Activated CD4-positive, CD25-positive, alpha-beta regulatory T cell (primary cell): ENCODE results near the gene SNRNP70.
"Not testable (repeated sequence)": the region's sequence is repeated elsewhere in the genome, so short reads cannot be mapped to it uniquely, and the experiment has no call there.

ENCODE experiments used
- DNase-seq, 4 experiments: peaks; one replicate each; lab custom pipeline; 2025; lab: John Stamatoyannopoulos, UW

The SNRNP70 gene

GRCh38 chr19:49120868-49121267, 35.6 kb downstream of the SNRNP70 start:
- no peak for DNase-seq

DNA sequence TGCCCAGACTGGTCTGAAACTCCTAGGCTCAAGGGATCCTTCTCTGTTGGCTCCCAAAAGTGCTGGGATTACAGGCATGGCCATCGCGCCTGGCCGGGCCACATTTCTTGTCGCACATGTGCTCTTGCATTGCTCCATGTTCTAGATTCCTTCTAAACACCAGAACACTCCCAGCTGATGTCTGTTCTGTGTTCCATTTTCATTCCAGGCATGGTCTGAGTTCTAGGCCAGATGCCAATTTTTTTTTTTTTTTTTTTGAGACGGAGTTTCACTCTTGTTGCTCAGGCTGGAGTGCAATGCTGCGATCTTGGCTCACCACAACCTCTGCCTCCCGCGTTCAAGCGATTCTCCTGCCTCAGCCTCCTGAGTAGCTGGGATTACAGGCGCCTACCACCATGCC, 36.6 kb downstream of the SNRNP70 start:
- not testable (repeated sequence) for DNase-seq

- not testable (repeated sequence) for DNase-seq
Measured at GRCh38 chr19:49123285-49123684, 38.0 kb downstream of the SNRNP70 start.

DNA sequence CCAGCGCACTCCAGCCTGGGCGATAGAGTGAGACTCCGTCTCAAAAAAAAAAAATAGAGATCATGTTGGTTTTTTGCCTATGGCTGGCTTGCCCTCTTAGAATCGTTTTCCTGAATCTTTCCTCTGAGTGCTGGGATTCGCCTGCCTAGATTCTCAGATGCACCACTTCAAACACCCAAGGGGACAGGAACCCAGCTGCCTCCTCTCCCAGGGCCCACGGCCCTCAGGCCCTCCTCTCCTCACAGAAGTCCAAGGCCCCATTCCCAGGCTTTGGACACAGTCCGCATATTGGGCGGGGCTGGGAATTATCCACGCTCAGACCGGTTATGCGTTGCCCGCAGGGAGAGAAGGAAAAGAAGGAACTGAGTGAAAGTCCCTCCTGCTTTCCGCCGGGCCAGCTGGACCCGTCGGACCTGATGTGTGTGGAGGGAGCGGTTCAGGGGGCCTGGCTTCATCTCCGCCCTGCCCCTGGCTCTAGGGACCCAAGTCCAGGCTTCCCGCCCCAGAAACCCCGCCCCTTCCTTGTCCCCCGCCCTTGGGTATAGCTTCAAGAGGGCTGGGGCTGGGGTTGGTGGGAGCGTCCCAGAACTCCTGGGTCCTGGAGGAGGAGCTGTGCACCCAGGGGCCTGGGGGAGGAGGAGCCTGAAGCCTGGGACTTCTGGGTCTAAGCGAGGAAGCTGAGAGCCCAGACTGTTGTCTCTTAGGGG, 39.9 kb downstream of the SNRNP70 start:
- no peak for DNase-seq

DNA sequence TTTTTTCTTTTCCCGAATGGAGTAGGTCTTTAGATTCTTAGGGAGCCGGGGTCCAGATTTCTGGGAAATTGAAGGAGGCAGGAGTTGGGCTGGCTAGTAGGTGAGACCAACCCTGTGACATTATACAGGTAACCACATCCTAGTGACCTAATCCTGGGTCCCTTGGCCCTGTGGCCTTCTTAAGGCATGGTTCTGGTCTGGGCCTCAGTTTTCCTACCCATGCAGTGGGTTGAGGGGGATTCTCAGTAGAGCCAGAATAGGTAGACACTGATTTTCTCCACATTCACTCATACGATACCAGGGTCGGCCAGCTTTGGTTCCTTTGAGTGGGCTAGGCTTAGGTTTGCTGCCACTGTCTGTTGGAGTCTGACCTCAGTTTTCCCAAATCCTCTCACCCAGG, 41.3 kb downstream of the SNRNP70 start:
- DNase-seq: no peak

DNA sequence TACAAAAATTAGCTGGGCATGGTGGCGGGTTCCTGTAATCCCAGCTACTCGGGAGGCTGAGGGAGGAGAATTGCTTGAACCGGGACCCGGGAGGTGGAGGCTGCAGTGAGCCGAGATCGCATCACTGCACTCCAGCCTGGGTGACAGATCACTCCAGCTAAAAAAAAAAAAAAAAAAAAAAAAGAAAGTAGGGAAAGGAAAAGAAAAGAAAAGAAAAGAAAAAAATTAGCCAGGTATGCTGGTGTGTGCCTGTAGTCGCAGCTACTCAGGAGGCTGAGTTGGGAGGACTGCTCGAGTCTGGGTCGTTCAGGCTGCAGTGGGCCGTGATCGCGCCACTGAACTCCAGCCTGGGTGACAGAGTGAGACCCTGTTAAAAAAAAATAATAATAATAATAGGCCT, 42.0 kb downstream of the SNRNP70 start:
- DNase-seq: not testable (repeated sequence)

GRCh38 chr19:49127674-49128544, 42.7 kb downstream of the SNRNP70 start:
- DNase-seq: peak; percentile 89 to 96 (median 90)

DNA sequence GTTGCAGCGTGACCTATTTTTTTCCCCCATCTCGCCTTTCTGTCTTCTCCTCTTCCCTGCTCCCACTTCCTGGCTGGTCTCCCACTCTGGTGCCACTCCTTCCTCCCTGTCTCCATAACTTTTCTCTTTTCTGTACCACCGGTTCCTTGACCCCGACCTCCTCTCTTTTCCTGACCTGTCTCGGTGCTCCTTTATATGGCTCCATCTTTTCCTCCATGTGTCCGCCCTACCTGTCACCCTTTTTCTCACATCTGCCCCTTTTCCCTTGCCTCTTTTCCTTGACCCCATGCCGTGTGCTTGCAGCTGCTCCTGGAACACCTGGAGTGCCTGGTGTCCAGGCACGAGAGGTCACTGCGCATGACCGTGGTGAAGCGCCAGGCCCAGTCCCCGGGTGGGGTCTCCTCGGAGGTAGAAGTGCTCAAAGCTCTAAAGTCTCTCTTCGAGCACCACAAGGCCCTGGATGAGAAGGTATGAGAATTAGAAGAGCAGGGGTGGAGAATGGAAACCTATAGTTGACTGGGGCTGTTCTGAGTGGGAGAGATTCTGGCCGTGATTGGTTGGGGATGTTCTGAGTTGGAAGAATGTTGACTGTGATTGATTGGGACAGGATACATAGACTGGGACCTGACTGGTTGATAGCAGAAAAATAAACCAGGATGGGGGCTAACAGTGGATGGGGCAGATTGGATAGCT, 43.4 kb downstream of the SNRNP70 start:
- no peak for DNase-seq

DNA sequence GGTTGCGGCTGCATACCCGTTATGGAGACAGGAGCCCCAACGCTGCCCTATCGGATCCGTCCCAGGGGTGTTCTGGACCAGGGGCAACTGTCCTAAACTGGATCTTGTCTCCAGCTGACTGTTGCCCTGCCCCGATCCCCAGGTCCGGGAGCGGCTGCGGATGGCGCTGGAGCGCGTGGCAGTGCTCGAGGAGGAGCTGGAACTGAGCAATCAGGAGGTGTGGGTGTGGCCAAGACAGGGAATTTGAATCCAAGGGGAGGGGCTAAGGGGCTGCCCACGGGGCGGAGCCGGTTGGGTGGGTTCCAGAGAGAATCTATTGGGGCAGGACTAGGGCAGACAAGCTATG, 44.0 kb downstream of the SNRNP70 start:
- DNase-seq: no peak

DNA sequence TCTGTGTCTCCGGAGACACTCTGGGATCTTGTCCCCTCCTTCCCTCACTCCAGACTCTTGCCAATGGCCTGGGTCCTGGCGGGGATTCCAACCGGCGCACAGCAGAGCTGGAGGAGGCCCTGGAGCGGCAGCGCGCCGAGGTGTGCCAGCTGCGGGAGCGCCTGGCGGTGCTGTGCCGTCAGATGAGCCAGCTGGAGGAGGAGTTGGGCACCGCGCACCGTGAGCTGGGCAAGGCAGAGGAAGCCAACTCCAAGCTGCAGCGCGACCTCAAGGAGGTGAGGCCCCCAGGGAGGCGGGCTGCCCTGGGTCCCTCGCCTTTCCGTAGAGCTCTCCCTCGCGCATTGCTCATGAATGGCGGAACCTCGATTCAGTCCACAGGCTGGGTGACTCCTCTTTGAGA, 45.1 kb downstream of the SNRNP70 start:
- no peak for DNase-seq

DNA sequence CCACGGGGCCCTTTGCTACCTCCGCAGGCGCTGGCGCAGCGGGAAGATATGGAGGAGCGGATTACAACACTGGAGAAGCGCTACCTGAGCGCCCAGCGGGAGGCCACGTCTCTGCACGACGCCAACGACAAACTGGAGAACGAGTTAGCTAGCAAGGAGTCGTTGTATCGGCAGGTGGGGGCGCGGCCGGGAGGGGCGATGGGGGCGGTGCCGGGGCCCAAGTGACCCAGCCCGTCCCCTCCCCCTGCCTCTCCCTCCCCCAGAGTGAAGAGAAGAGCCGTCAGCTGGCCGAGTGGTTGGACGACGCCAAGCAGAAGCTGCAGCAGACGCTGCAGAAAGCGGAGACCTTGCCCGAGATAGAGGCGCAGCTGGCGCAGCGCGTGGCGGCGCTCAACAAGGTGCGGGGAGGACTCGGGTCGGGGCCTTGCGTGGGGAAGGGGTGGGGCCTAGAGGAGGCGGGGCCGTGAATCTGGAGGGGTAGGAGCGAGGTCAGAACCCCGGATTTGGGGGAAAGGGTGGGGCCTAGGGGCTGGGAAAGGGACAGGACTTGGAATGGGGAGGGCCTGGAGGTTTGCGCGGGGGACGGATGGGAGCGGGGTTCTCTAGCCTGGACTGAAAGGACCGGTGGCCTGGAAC, 47.8 kb downstream of the SNRNP70 start:
- DNase-seq: no peak

GRCh38 chr19:49133621-49134454, 48.6 kb downstream of the SNRNP70 start:
- peak in 1 of 4 experiments; percentile 35 for DNase-seq

GRCh38 chr19:49135686-49136085, 50.4 kb downstream of the SNRNP70 start:
- DNase-seq: no peak

DNA sequence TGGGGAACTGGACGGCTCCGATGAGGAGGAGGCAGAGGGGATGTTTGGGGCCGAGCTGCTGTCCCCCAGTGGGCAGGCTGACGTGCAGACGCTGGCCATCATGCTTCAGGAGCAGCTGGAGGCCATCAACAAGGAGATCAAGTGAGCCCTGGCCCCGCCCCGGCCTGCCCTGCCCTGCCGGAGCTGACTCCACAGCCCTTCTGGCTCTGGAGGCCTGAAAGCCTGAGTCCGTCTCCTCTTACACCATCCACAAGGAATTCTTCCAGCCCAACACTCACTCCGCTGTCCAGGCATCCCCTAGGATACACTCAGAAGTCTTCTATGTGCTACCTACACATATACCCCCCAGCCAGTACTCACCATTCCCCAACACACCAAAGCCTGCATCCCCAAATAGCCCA, 51.5 kb downstream of the SNRNP70 start:
- DNase-seq: no peak

DNA sequence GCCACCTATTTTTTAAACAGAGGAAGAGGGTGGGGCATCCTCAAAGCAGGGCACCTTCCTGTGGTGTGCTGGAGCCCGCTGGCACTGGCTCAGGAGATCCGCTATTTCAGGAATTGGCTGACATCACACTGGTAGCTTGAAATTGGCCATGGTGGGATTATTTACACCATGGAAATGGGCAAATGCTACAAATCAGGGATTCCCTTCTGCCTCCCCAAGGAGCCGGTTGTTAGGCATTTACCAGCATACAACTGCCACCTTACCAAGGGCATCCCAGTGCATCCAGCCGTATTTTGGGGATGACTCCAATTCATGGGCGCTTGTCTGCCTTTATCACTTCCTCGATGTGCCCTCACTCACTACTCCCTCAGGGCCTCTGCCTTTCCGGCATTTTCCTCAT, 55.7 kb downstream of the SNRNP70 start:
- no peak for DNase-seq

GRCh38 chr19:49141352-49141751, 56.1 kb downstream of the SNRNP70 start:
- no peak for DNase-seq

- DNase-seq: peak in 1 of 4 experiments; percentile 28
Measured at GRCh38 chr19:49142866-49143335, 57.6 kb downstream of the SNRNP70 start.

GRCh38 chr19:49145573-49146407, 60.5 kb downstream of the SNRNP70 start:
- peak; percentile 56 to 83 (median 68) for DNase-seq

- DNase-seq: not testable (repeated sequence)
Measured at GRCh38 chr19:49146408-49146770, 61.1 kb downstream of the SNRNP70 start.

DNA sequence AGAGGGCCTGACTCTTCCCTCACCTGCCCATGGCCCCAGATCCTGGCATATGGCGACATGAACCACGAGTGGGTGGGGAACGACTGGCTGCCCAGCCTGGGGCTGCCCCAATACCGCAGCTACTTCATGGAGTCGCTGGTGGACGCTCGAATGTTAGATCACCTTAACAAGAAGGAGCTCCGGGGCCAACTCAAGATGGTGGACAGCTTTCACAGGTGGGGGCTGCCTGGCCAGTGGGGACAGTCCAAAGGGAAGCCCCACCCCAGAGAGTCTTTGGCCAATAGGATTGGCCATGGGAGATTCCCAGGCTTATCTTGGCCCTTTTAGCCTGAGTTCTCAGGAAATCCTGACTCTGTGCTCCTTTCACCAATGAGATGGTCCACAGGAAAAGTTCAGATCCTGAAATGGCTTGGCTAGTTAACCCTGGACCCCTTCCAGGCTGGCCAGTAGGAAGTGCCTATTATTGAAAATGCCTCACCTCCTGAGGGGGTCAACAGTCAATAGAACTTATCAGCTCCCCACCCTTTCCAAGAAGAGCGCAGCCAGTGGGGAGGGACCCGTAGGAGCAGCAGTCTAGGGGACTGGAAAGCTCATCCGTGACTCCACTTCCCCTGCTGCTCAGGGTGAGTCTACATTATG, 62.9 kb downstream of the SNRNP70 start:
- no peak for DNase-seq
